GM18517 (cell line): ENCODE data around the gene IHH.

Source experiments
- ATAC-seq: cut with Tn5 transposase; IDR thresholded peaks from one replicate; pipeline ENCODE4 v1.9.1; 2021; ENCODE audit warnings: mild to moderate bottlenecking, moderate library complexity; ENCODE audit not compliant: unreplicated experiment

IHH gene

DNA sequence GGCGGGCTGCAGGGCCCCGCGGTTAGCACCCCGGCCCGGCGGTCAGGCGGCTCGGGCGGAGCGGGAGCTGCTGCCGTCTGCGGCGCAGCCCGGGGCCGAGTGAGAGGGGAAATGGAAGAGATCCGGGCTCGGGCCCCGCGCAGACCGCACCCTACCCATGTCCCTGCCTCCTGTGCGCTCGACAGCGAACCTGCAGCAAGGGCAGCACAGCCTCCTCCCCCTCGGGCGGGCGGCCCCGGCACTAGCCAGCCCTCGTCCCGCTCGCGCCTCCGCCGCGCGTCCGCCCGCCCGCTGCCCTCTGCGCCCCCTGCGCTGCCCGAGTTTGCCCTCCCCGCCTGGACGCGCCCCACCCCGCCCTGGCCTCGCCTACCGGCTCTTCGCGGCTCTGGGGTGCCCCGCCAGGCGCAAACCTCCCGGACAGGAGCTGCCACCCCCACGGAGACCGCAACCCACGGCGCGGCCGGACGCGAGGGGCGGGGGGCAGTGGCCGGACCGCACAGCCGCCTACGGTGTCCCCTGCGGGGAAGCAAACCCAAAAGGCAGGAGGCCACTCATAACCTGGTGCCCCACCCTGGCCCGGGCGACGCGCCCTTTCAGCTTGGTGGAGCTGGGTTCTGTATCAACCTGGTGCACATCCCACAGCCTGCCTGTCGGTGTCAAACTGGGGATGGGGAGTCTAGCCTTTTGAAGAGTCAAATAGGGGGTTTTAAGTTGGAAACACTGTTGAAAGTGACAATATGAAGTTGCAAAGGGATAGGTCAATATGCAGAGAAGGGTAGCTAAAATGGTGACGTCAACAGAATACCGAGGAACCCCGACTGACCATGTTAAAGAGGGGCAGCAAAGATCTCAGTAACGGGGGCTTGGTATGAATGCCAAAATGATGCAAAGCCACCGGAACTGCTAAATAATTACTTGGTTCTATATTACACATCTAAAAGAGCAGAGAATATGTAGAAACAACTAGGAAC, at the start of gene IHH:
IHH (minus strand) TSS at position 101 of the 971 bp plus-strand sequence. CDS start 454 bp downstream, outside the sequence.
- ATAC-seq, result no peak

DNA sequence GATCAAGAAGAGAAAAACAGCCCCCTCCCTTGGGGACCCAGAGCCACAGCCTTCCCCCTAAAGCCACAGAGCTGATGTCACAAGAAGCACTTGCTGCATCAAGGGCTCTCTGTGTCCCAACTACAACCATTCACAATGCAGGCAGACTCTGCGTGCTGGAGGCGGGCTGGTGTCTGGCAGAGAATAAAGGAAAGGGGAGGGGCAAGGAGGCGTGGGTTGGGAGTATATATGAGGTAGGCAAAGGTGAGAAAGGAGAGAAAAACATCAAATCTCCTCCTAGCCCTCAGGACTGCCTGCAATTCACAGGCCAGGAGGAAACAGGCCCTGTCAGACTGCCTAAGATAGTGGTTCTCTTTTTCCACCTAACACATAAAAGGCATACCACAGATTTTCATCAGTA, 48.8 kb upstream of the IHH start:
- no peak for ATAC-seq

DNA sequence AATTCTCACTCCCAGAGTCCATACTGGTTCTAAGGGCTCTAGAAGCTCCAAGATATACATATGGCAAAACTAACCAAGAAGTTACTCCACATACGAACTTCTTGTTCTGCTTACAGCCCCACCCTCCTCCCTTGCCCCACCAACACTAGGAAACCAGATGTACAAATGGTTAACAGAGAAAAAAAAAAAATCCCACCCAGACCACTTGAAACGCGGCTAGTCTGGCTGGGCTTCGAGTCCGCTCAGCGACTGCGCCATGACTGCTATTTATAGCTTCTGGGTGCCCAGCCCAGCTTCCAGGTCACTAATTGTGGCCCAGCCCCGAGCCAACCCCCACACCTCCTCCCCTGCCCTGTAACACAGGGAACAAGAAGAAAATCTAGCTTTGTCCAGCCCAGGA, 47.0 kb upstream of the IHH start:
- ATAC-seq, result no peak

- no peak for ATAC-seq
Measured at GRCh38 chr2:219106251-219106650, 45.5 kb upstream of the IHH start.

GRCh38 chr2:219104107-219105035, 43.6 kb upstream of the IHH start:
- no peak for ATAC-seq

- ATAC-seq, result no peak
Measured at GRCh38 chr2:219099329-219099728, 38.6 kb upstream of the IHH start.

- no peak for ATAC-seq
Measured at GRCh38 chr2:219095406-219095935, 34.8 kb upstream of the IHH start.

DNA sequence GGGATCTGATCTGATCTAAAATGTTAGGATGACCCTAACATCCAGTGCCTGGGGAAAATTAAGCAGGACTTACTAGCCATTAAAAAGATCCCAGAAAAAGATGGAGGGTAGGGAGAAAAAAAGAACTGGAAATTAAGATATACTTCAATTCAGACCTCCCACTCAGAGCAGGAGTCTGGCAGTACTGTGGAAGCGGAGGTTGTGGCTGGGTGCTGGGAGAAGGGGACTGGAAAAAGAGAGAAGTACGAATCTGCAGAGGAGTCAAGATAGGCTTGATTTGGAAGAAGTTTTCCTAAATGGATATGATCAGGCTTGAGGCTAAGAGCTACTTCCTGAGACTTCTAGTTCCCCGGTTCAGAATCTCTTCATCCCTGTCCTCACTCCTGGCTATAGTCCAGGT, 33.5 kb upstream of the IHH start:
- ATAC-seq, result no peak

GRCh38 chr2:219090436-219091299, 29.9 kb upstream of the IHH start:
- ATAC-seq, result no peak

- no peak for ATAC-seq
Measured at GRCh38 chr2:219089330-219089729, 28.6 kb upstream of the IHH start.

DNA sequence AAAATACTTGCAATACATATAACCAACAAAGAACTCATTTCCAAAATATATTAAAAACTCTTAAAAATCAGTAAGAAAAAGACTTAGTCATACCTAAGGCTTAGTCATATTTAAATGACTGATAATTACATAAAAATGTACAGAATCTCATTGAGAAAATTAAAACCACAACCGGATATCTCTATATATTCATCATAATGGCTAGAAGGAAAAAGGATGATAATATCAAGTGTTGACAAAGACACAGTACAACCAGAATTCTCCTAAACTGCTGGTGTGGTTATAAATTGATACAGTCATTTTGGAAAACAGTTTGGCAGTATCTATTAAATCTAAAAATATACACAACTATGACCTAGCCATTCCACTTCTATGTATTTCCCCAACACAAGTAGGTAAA, 27.1 kb upstream of the IHH start:
- ATAC-seq, result no peak

DNA sequence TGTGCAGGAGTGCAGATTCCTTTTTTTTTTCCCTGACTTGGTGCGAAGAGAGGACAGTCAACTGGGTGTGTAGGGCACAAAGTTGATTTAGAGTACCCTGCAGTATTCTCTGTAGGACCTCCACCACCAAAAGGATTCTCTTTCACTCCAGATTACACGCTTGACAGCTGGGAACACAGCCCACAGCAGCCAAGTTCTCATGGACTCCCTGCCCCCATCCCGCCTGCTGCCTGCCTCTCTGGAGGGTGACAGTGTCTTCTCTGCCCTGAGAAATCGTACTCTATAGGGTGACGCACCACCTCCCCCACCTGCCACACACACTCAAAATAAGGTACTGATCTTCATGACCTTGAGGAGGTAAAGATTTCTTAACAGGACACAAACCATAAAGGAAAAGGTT, 26.6 kb upstream of the IHH start:
- no peak for ATAC-seq

GRCh38 chr2:219086196-219086595, 25.5 kb upstream of the IHH start:
- no peak for ATAC-seq

GRCh38 chr2:219084791-219085190, 24.1 kb upstream of the IHH start:
- ATAC-seq, result no peak

DNA sequence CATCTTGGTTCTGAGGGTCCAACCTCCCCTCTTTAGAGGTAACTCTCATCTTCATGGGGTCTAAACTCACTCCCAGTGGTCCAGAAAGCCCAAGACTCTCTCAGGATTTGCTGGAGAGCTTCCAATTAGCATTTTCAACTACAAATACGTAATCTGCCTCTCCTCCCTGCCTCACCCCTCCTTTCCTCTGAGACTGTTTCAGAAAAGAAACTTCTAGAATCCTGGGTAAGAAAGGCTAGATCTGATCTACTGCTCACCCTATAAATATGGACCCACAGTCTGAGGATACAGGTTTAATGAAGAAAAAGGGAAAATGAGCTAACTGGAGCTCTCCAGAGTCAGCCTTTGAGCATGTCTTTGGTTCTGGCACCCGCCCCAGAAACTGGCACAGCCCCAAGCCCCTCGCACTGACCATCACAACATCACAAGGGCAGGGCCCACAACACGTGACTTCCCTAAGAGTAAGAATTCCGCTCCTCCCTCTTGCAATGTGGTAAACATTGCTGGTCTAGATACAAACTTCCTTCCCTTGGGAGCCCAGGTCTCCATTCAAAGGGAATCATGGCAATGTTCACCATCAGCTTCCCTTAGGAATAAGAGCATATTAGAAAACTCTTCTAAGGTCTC, 21.7 kb upstream of the IHH start:
- no peak for ATAC-seq

GRCh38 chr2:219081701-219082331, 21.1 kb upstream of the IHH start:
- no peak for ATAC-seq

DNA sequence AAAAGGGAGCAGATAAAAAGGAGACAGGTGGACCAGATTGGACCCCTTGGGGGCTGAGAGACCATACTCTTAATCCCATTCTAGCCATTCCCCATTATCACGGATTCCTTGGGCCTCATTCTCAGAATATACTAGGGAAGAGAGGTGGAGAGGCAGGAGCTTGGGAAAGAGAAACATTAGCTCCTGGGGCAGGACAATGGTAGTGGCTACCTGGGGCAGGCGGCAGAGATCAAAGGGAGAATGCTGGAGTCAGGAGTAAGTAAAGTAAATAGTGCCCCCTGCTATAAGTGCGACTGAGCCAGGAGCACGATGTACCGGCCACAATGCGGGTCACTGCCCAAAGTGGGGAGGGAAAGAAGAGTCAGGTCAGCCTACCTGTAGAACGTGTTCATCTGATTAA, 20.4 kb upstream of the IHH start:
- no peak for ATAC-seq

GRCh38 chr2:219079417-219079816, 18.7 kb upstream of the IHH start:
- ATAC-seq, result no peak

- no peak for ATAC-seq
Measured at GRCh38 chr2:219078951-219079350, 18.2 kb upstream of the IHH start.
